ENCODE data around the gene RIT2.
"Not testable (repeated sequence)": the region's sequence is repeated elsewhere in the genome, so short reads cannot be mapped to it uniquely, and the experiment has no call there.

DNA sequence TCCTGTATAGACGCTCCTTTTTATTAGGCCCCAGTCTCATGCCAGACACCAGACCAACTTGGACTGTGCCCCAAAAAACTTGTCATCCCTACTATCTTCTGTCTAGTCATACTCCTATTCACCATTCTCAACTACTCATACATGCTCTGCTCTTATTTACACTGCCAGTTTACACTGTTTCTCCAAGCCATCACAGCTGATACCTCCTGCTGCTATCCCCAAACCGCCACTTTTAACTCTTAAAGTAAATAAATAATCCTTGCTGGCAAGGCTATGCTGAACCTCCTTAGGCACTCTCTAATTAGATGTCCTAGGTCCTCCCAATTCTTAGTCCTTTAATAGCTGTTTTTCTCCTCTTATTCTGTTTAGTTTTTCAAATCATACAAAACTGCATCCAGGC lies 374.2 kb downstream of the RIT2 start:
- TF ChIP-seq, protein P1, sequence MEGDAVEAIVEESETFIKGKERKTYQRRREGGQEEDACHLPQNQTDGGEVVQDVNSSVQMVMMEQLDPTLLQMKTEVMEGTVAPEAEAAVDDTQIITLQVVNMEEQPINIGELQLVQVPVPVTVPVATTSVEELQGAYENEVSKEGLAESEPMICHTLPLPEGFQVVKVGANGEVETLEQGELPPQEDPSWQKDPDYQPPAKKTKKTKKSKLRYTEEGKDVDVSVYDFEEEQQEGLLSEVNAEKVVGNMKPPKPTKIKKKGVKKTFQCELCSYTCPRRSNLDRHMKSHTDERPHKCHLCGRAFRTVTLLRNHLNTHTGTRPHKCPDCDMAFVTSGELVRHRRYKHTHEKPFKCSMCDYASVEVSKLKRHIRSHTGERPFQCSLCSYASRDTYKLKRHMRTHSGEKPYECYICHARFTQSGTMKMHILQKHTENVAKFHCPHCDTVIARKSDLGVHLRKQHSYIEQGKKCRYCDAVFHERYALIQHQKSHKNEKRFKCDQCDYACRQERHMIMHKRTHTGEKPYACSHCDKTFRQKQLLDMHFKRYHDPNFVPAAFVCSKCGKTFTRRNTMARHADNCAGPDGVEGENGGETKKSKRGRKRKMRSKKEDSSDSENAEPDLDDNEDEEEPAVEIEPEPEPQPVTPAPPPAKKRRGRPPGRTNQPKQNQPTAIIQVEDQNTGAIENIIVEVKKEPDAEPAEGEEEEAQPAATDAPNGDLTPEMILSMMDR (IDR thresholded peaks at IDR 0.05; ENCODE audit: insufficient read depth, low read length, poor library complexity, severe bottlenecking): not testable (repeated sequence)
- TF ChIP-seq EZH2phosphoT487 (conservative IDR thresholded peaks at IDR 0.05; ENCODE audit: low read length): not testable (repeated sequence)
